Astrocyte of the cerebellum (primary cell): ENCODE measurements around the gene FANCG.

ENCODE experiments used
- DNase-seq: peaks from one replicate; pipeline ENCODE4 v3.0.0-alpha.2; 2011; ENCODE audit warnings: low read depth
- H3K4me3 ChIP-seq: 2 replicates; pipeline ENCODE4 v1.5.1; 2011; ENCODE audit warnings: mild to moderate bottlenecking, low read depth, low read length, moderate library complexity
- in situ Hi-C: cut with HindIII; loops from 2 replicates; pipeline ENCODE4 v1.10.0; 2017; ENCODE audit warnings: low sequenced_read_pairs
- TF ChIP-seq, protein P1 (sequence below): IDR thresholded peaks from 2 replicates; pipeline ENCODE4 v1.5.1; 2012; ENCODE audit warnings: low read length, low read depth, moderate library complexity, mild to moderate bottlenecking; ENCODE audit errors: missing control alignments

FANCG gene

DNA sequence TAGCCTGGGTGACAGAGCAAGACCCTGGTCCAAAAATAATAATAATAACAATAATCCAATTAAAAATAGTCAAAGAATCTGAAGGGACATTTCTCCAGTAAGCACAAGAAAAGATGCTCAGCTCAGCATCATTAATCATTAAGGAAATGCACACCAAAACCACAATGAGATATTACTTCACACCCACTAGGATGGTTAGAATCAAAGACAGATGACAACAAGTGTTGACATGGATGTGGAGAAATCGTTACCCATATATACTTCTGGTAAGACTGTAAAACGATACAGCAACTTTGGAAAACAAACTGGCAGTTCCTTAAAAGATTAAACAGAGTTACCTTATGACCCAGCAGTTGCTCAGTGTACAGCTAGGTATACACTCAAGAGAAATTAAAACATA, 5.3 kb upstream of the FANCG start:
- in situ Hi-C loops = no loop called here
- TF ChIP-seq, protein P1, sequence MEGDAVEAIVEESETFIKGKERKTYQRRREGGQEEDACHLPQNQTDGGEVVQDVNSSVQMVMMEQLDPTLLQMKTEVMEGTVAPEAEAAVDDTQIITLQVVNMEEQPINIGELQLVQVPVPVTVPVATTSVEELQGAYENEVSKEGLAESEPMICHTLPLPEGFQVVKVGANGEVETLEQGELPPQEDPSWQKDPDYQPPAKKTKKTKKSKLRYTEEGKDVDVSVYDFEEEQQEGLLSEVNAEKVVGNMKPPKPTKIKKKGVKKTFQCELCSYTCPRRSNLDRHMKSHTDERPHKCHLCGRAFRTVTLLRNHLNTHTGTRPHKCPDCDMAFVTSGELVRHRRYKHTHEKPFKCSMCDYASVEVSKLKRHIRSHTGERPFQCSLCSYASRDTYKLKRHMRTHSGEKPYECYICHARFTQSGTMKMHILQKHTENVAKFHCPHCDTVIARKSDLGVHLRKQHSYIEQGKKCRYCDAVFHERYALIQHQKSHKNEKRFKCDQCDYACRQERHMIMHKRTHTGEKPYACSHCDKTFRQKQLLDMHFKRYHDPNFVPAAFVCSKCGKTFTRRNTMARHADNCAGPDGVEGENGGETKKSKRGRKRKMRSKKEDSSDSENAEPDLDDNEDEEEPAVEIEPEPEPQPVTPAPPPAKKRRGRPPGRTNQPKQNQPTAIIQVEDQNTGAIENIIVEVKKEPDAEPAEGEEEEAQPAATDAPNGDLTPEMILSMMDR = no peak
- DNase-seq = no peak
- no peak overlapping the region for H3K4me3 ChIP-seq

DNA sequence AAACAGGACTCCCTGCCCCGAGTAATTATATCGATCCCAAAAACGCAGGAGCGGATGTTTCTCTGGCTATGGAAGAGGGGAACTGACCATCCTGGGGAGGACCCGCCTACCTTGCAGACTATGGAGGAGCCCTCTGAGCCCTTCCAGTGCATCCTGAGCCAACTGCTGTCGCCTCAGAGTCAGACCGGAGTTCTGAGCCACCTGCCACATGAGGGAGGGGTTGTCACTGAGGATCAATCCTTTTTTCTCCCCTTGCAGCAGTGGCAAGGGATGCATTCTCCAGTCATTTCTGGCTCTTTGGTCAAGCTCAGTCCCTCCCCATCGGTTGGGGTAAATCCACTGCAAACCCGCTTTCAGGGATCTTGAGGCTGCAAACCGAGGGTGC, 709 bp downstream of the FANCG start:
- in situ Hi-C loops = no loop called here
- H3K4me3 ChIP-seq = peak overlapping the region; percentile 65
- DNase-seq = no peak
- TF ChIP-seq, protein P1 = no peak

DNA sequence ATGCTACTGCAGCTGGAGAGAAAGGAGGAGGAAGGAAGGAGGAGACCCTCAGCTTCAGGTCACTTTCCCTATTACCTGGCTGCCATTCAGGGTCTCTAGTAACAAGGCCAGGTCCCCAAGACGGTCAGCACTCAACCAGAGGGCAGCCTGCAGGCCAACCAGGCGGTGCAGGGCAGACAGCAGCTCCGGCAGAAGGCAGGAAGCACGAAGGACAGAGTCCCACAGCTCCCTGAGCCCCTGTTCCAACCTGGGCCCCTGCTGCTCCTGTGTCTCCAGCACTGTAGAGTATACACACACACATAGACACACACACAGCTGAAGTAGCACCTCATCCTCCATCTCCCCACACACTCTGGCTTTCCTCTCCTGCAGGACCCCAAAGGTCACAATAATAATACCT, 1.7 kb downstream of the FANCG start:
- in situ Hi-C loops = no loop called here

DNA sequence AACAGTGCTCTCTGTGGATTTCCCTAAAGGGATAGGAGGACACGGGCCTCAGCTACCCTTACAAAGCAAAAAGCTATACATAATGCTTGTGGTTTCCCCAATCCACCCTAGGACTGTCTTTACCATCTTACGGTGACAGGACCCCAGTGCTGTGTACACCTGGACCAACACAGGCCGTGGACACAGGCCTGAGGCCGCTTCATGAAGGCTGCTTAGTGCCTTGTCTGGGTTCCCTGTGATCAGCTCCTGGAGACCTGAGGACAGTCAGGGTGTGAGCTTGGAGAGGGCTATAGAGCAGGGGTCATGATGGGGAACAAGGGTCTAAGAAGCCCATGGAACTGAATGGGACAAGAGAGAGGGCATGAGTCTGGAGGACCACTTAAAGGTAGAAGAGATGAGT, 2.9 kb downstream of the FANCG start:
- in situ Hi-C loops = no loop called here
- DNase-seq = no peak
- TF ChIP-seq, protein P1 = no peak
- no peak overlapping the region for H3K4me3 ChIP-seq

More for the DNA sequence above, 1.7 kb downstream of the FANCG start:
- no peak for DNase-seq
- H3K4me3 ChIP-seq = peak overlapping the region; percentile 65
- TF ChIP-seq, protein P1 = no peak

DNA sequence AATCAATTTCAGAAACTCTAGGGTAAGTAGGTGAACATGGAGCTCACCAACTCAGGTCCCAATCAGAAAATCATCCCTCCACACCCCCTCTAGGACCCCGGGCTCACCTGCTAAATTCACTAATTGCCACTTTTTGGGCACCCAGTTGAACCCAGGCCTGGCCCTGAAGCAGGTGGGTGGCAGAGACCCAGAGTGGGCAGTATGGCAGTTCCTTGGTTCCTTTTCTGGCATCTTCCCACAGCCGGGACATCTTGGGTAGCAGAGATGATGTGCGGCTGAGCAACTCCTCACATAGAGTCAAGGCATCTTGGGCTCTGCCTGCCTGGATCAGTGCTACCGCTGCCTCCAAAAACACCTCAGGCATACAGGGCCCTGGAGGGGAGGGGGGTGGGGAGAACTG, 4.4 kb downstream of the FANCG start:
- TF ChIP-seq, protein P1 = no peak
- DNase-seq = no peak
- in situ Hi-C loops = no loop called here

DNA sequence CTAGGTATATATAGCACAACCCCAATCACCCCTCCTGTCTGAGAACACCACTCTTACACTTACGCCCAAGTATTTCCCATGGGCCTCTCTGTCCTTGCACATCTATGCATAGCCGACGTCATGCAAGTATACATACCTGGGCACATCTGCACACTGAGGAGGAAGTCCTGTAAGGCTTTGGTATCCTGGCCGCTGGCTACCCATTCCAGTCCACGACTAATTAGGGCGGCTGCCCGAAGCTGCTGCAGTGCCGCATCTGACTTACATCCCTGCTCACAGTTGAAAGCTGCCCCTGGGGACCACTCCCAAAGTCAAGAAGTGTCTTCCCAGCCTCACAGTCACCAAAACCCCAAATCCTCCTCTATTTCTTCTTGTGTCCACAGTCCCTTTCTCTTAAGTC, 5.0 kb downstream of the FANCG start:
- no peak overlapping the region for H3K4me3 ChIP-seq
- TF ChIP-seq, protein P1 = no peak
- DNase-seq = no peak
- in situ Hi-C loops = no loop called here

More for the DNA sequence above, 4.4 kb downstream of the FANCG start:
- no peak overlapping the region for H3K4me3 ChIP-seq

DNA sequence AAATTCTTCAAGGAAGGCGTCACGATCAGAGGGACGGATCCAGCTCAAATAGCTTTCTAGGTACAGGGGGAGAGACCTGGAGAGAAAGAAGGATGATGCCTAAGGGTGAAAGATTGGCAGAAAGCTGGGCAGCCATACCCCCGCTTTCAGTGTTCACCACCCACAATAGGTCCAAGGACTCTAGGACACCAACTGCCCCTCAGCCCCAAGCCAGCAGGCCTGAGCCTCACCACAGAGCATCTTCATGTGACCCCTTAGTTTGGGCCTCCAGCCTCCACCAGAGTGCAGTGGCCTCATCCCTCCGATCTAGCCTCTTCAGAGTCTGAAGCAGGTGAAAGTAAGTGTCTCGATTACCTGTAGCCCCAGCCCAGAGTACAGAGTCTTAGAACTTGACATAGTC, 5.6 kb downstream of the FANCG start:
- in situ Hi-C loops = no loop called here
- H3K4me3 ChIP-seq = no peak overlapping the region
- TF ChIP-seq, protein P1 = no peak
- no peak for DNase-seq
